Measurements from ENCODE around the gene CADPS2.

DNA sequence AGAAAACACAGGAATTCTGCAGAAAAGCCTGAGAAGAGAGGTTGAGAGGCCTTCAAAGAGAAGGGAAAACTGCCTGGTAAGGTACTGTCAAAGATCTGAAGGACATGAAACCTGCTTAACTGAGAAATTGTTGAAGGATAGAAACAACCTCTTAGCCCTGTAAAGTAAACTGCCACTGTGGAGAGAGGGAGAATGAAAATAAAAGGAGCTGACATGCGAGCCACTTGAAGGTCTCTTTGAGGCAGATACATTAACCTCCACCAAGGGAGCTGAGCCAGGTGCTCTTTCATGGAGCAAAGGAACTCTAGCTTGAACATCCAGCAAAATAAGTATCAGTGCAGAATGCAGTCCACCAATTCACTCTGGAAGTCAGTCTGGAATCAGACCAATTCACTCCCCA is 472.9 kb downstream of the CADPS2 start:
- TF ChIP-seq CTCF (IDR thresholded peaks at IDR 0.05; ENCODE audit: insufficient read depth, low read length) (no peak), SPI1 (IDR thresholded peaks at IDR 0.05; ENCODE audit: borderline replicate concordance, low read depth) (no peak), GABPA (IDR thresholded peaks at IDR 0.05; ENCODE audit: low read depth) (no peak), POLR2AphosphoS5 (IDR thresholded peaks at IDR 0.05; ENCODE audit: low read depth) (no peak)

All from HL-60 (cell line).